OCI-M2 (cell line): ENCODE results near the gene PPP1R9B.

Source experiments
- DNase-seq: peaks from one replicate; lab custom pipeline; 2025; ENCODE audit not compliant: unreplicated experiment; lab: John Stamatoyannopoulos, UW

The PPP1R9B gene

DNA sequence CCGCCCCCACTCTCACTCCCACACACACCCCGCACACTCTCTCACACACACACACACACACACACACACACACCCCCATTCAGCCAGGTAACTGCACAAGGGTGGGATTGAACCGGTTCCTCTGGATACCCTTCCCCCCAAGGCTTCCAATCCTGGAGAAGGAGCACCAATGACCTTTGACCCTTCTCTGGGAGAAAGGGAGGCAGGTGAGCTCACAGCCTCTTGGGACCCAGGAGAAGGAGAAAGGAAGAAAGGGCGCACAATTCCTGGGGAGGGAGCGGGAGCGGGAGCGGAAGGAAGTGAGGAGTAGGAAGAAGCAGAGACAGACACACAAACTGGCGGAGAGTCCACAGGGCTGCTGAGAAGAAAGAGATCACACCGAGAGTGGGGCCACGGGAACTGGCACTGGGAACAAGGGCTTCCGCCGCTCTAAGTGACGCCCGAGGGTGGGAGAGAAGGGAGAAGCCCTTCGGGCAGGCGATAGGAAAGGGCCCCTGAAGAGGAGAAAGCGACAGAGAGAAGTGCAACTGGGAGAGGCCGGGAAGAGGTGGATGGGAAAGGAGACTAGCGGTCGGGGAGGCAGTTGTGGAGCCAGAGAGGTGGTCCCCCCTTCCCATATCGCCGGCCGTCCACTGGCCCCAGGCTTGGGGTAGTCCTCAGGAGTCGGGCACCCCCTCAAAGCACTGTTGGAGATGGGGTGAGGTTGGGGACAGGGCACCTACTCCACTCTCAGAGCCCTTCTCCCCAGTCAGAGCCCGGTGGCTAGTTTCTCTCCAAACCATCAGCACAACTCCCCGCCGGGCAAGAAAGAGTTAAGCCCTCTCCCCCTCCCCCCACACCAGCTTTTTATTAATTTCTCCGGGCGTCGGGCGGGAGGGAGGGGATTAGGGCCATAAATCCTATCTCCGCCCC lies 21.8 kb downstream of the PPP1R9B start:
- DNase-seq: no peak

DNA sequence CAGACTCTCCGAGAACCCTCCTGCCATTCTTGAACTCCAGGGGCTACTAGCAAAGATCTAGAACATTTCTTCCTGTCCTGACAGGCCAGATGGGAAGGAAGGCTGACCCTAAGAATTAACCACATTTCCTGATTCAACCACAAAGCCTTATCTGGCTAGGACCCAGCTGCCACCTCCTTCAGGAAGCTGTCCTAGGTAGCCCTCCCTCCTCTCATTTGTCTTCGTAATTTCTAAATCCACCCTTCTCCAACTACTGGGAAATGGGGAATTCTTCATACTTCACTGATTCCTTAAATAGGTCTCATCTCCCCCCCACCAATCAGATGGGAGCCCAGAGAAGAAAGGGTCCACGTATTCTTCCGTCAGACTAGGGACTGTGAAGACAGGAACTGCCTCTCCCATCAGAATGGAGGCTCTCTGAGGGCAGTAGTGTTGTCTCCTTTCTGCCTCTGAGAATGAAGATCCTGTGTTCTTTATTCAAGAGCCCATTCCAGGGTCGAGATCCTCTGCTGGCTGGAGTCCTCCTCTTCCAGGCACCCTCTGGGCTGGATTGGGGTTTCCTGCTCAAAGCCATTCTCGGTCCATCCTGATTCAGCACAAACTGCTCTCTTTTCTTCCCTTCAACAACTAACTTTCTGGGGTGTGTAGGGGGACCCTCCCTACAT lies 22.6 kb downstream of the PPP1R9B start:
- DNase-seq: no peak

DNA sequence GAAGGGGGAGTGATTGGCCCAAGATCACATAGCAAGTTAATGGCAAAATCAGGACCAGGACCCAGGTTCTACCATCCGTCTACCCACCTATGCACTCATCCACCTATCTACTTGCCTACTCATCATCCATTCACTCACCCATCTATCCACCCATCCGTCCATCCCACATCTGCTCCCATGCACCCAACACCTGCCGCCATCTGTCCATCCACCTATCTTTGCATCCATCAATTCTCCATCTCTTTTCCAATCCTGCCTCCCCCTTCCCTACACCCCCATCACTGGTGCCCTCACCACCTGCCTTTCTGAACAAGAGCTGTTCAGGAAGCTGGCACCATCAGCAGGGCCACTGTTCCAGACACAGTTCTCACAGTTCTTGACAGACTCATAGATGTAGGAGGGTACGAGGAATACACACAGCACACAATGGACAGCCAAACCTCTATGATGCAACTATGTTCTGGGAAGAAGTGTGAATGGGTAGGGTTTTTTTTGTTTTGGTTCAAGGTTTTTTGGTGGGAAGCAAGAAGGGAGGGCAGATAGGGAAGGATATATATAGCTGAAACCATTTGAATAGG lies 25.0 kb downstream of the PPP1R9B start:
- DNase-seq: no peak

DNA sequence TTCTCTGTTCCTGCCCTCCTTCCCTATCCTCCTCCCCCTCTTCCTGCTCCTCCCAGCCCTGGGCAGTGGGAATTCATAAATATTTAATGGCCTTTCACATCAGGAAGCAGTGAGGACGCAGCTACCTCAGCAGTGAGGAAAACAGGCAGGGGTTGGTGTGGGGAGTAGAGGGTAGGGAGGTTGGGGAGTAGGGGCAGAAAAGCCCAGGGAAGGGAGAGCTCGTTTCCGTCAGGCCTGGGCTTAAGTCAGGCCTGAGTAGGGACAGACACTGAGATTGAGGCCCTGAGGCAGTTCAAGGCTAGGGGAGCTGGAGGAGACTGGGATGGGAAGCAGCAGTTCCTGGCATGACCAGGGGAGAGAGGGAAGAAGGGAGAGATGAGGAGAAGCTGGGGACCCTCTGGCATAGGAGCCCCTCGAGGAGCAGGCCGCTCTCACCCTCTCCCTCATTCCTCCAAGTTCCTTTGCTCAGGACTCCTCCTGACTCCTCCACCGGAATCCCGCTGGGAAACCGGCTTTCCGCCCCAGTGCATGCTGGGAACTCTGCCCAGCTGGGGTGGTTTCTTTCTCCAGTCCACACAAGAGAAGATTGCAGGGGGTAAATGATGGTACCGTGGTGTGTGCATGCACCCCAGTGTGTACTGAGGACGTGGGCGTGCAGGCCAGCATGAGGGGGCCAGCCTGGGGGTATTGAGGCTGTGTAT lies 26.7 kb downstream of the PPP1R9B start:
- DNase-seq: no peak

DNA sequence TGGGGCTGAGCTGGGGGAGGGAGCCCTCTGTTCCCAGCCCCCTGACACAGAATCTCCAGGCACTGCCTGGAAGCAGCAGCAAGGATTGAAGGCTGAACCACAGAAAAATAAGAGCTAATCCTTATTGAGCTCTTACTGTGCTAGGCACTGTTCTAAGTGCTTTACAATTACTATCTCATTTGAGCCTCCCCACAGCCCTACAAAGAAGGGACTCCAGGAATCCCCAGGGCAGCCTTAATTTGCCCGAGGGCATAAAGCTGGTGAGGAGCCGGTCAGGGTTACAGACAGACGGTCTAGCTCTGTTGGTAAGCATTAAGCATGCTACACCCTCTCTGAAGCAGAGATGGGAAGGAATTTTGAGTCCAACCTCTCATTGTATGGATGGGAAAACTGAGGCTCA lies 27.5 kb downstream of the PPP1R9B start:
- no peak for DNase-seq

DNA sequence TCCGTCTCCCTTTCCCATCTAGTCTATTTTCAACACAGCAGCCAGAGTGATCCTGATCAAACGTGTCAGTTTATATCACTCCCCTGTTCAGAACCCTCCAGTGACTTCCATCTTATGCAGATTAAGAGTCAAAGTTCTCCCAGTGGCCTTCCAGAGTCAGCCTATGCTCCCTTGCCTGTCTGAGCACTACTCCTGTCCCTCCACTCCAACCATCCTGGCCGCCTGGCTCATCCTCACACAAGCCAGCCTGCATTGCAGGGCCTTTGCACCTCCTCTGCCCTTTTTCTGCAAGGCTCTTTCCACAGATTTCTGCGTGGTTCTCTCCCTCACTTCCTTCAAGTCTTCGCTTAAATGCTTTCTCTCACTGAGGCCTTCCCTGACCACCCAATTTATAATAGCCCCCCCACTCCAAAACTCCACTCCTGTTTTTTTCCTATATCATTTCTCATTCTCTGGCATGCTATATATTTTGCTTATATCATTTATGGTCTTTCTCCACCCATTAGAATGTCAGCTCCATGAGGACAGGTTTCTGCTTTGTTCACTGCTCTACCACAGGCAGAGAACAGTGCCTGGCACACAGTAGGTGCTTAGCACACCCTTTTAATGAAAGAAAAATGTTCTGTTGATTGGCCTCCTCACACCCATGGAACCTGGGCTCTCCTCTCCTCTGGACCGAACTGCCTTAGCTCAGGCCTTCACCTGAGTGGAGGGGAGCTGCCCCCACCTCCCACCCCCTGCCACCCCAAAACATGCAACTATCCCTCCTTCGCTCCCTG lies 29.8 kb downstream of the PPP1R9B start:
- no peak for DNase-seq

DNA sequence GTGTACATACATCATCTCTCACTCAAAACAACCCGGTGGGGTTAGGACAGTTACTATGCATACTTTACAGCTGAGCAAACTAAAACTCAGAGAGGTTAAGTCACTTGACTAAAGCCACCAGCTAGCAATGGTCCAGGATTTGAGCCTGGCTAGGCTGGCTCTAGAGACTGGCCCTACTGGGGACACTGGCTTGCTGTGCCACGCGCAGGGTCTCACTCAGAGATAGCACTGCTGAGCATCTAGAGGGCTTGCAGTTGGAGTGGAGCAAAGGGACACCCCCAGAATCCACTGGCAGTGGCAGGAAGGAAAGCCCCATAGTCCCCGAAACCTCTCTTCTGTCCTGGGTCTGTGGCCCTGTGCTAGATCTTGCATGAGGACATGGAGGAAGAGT lies 31.7 kb downstream of the PPP1R9B start:
- no peak for DNase-seq

DNA sequence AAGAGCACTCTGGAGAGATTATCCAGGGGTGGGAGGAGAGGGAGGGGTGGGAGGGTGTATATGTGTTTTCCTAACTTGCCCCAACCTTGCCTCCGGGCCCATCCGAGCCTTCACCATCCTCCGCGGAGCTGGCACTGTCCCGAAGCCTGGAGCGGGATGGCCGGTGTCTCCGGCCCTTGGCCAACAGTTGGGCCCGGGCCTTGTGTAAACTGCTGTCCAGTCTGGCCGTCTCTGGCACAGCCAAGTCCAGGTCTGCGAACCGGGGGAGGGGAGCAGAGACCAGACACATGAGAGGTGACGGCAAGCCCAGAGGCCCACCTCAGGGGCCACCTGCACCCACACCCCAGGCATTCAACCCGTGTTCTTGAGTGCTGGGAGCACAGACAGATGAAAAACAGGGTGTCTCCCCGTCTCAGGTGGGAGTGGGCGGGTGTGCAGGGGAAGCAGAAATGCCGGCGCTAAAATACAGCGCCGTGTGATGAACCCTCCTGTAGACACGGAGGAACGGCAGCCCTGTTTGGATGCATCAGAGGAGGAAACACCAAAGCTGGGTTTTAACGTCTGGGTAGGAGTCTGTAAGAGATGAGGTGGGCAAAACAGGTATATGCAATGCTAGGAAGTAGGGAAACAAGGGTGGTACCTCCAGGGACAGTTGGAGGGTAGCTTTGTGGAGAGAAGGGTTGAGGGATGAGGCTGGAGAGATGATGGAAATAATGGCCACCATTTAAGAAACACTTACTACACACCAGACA lies 32.2 kb downstream of the PPP1R9B start:
- no peak for DNase-seq

DNA sequence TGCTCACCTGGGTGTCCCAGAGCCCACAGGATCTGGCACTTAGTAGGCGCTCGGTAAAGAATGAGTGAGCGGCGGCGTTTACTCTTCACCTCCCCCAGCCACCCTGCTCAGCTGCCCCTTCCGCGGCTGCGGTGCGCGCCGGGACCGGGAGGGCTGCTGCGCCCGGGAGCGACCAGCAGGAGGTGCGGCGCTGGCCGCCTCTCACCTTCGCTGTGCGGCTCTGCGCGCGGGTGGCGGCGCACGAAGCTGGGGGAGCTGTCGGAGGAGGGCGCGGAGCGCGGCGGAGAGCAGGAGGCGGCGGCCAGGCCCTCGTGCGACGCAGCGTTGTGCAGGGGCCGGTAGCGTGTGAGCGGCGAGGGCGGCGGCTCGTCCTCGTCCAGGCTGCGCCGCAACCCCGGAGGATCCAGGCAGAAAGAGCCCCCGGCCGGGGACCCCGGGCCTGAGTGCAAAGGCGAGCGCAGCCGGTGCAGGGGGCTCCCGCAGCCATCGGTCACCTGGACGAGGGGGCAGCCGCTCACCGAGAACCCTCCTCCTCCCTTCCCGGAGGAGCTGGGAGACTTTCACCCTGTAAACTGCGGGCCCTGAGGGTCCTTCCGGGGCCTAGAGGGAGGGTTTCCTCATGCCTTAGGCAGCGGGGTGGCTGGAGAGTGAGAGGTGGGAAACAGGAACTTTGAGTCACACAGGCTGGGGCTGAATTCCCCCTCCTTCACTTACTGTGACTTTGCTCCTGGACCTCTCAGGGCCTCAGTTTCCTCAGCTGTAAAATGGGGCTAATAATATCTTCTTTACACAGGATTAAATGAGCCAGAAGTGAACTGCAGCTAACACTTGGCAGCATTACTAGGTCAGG lies 33.0 kb downstream of the PPP1R9B start:
- no peak for DNase-seq

DNA sequence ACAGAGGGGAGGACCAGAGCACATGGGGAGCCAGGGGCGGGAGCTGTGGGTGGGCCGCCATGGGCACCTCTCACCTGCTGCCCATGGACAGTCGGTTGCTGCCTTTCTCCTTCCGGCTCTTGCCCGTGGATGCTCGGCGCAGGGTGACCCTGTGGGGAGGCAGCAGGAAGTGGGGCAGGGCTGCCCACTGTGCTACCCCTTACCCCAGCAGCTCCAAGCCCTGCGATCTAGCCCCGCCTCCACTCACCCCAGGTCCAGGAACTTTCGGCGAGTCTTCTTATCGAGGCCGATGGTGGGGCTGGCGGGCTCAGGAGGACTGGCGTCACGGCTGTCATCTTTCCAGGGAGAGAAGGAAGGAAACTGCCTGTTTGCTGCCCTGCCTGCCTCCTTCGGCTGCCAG lies 34.7 kb downstream of the PPP1R9B start:
- DNase-seq: no peak

DNA sequence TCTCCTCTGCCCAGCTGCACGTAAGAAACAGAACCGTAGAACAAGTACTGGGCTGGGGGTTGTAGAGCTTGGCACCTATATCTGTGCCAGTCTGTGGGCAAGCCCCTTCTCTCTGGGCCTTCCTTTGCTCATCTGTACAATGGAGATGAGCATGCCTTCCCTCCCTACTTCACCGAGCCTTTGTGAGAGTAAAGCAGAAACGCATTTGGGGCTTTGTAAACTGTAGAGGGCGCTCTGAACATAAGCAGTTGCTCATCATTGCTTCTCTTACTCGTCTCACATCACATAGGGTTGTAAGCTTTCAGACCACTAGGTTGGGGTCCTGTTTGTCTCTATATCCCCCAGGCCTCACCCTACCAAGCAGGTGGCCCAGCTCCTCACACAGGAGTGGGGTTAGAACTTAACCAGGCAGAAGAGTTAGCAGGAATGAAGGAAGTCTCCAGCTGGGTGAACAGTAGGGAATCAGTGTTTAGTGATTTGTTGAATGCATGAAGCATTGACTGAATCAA lies 35.6 kb downstream of the PPP1R9B start:
- DNase-seq: no peak

DNA sequence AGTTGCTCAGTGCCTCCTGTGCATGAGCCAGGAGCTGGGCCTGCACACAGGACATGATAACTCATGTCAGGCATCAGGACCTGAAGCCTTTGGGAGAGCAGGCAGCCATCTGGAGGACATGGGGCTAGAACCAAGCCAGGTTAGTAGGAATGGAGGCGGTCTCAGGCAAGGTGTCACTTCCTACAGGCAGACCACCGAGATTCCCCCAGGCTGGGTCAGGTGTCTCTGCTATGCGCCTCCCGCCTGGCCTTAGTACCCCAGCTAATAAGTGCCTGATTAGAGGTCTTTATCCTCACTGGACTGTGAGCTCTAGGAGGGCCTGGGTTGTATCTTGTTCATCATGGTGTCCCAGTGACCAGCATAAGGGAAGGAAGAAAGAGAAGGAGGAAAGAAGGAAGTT lies 36.1 kb downstream of the PPP1R9B start:
- DNase-seq: no peak

DNA sequence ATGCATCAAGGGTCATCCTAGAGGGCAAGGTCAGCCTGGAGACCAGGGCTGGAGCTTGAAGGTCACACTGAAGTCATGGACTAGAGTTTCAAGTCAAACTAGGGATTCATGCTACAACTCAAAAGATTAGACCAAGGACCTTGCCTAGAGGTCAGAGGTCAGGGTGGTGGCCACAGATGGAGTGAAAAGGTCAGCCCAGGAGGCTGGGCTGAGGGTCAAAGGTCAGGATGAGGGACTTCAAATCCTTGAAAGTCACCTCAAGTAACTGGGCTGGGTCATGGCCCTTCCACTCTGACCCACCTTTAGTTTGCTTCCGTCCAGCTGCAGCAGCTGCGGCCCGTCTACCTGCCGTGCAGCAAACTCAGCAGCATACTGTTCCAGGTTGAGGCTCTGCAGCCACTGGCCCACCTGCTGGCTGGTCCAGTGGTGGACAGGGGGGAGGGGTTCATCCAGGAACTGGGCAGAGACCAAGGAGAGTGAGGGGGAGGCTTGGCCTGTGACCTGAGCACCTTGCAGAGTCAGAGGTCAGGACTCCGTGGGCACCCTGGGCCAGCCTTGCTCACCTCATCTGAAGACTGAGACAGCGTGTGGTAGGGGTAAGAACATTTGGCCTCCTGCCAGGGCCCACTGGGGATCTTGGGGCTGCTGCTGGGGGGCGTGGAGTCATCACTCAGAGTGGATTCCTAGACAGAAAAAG lies 36.7 kb downstream of the PPP1R9B start:
- DNase-seq: no peak

DNA sequence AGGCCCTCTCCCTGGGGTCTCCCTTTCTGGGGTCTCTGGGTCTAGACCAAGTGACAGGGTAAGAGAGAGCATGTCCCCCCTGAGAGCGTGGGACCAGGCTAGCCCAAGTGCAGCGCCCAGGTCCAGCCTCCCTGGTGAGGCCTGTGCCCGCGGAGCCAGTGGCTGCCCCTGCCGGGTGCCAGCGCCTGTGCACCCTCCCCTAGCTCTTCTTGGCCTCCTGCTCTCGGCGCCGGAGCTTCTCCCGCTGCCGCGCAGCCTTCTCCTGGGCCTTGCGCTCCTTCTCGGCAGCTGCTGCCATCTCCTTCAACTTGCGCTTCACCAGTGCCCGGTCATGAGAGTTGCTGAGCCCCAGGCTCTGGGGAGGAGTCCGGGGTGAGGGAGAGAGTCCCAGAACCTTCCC lies 37.8 kb downstream of the PPP1R9B start:
- no peak for DNase-seq

DNA sequence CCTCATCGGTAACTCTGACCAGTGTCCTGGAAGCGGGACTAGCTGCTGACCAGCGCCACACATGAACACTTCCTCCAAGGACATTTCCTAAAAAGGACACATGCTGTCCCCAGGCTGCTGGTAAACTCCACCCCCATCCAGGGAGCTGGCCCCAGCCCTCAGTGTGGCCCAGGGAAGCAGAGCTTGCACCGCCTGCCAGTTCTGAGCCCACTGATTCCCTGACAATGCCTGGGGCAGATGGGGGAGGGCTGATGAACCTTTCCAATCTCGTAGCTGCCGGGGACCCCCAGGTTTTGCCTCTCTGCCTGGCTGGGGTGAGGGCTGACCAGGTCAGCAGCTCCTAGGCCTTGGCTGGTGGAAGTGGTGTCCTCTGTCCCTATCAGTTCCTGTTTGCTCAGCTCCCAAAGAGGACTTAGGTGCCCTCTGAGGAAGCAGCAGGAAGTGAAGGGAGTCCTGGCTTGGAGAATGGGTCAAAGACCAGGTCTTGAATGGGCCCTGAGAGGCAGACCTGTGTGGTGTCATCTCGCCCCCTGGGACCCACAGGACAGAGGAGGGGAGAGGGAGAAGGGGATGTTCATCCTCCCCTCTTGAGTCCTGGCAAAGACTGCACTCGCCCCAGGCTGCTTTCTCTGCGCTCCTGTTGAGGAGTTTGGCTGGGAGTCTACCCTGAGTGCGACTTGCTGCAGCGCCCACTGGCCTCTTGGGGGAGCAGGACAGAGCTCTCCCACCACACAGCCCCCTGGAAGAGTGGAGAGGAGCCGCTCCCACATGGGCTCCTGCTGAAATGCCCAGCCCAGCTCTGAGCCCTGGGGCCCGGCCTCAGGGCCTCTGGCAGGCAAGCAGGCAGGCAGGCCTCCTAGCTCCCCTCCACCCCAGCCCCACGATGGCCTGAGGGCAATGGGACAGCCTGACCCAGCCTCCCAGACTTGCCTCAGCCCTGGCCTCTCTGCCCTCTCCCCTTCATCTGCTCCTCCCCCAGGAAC lies 38.5 kb downstream of the PPP1R9B start:
- DNase-seq: no peak

DNA sequence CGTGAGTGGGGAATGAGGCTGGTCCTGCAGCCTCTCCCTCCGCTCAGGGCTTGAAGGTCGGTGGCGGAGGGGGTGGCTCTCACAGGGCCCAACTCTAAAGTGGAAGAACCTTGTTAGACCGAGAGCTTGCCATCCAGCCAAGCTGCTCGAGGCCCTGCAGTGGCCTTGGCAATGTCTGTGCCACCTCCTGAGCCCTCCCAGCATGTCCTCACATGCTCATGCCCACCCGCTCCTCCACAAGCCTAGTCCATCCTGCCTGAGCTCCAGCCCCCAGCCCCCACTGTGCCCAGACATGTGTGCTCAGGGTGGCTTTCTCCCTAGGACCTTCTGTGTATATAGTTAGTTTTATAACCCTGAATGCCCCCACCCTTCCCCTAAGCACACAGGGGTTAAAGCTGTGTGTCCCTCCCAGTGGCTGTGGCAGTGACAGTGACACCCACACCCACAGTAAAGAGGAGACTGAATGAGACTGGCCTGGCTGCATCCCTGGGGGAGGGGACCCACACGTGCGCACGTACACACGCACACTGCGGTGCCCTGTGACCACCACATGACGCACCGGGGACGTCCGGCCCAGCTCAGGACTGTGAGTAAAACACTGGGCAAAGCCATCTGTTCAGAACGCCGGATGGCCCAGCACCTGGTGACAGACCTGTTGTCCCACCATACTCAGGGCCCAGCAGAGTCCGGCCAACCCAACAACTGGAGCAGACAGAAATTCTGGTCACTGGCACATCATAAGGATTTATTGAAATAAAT lies 39.7 kb downstream of the PPP1R9B start:
- DNase-seq: no peak
